ENCODE results near the gene BTLA. TPM values are rescaled to one million over a fixed set of nuclear protein-coding genes. Genes with fewer than 3 reads are reported as not detected.

The BTLA gene
- total and polyA plus RNA-seq, 7 donors, result 11.0 TPM; not detected in 6

GRCh38 chr3:112417696-112418318 lies 81.5 kb downstream of the BTLA start:
- H3K36me3 ChIP-seq, result no peaks in the 10 kb centered on the region
- TF ChIP-seq POLR2A (IDR thresholded peaks at IDR 0.05), result no peak
- no peak for TF ChIP-seq CTCF (IDR thresholded peaks at IDR 0.05)
- no peaks in the 10 kb centered on the region for H3K27me3 ChIP-seq
- no peaks in the 10 kb centered on the region for H3K9me3 ChIP-seq
- H3K27ac ChIP-seq, result no peak overlapping the region
- 89 to 93% methylated on average over 3 of the region's 3 CpGs for WGBS, 2 donors
- H3K4me3 ChIP-seq, result no peak overlapping the region
- no peaks in the 10 kb centered on the region for H3K4me1 ChIP-seq
- DNase-seq, result no peak
- intact Hi-C loops (cut with DNase I), result no loop called here

GRCh38 chr3:112416391-112417212 lies 82.7 kb downstream of the BTLA start:
- intact Hi-C loops (cut with DNase I), result no loop called here
- DNase-seq, result no peak
- Histone ChIP-seq H3K9me3 (no peaks in the 10 kb centered on the region), H3K4me1 (peaks cover 0 to under 1% (median 0%) of the 10 kb centered on the region in 4 donors), H3K36me3 (no peaks in the 10 kb centered on the region), H3K27me3 (no peaks in the 10 kb centered on the region), H3K4me3 (no peak overlapping the region), H3K27ac (no peak overlapping the region)
- TF ChIP-seq EP300 (IDR thresholded peaks at IDR 0.05) (no peak), CTCF (IDR thresholded peaks at IDR 0.05) (no peak), POLR2A (IDR thresholded peaks at IDR 0.05) (no peak), POLR2AphosphoS5 (IDR thresholded peaks at IDR 0.05) (no peak)
- 94 to 95% methylated on average over 8 of the region's 8 CpGs for WGBS, 2 donors

- no peak for TF ChIP-seq CTCF (IDR thresholded peaks at IDR 0.05)
- no peak for TF ChIP-seq EP300 (IDR thresholded peaks at IDR 0.05)
- no peak for TF ChIP-seq POLR2AphosphoS5 (IDR thresholded peaks at IDR 0.05)
- TF ChIP-seq POLR2A (IDR thresholded peaks at IDR 0.05), result no peak
- Histone ChIP-seq H3K4me3 (no peak overlapping the region), H3K27ac (no peak overlapping the region), H3K9me3 (no peaks in the 10 kb centered on the region), H3K4me1 (peaks cover 0 to 6% (median 0%) of the 10 kb centered on the region in 4 donors), H3K27me3 (no peaks in the 10 kb centered on the region), H3K36me3 (no peaks in the 10 kb centered on the region)
- no peak for DNase-seq
- 97 to 98% methylated on average over 6 of the region's 6 CpGs for WGBS, 2 donors
- intact Hi-C loops (cut with DNase I), result no loop called here
Measured at GRCh38 chr3:112415390-112415789, 83.9 kb downstream of the BTLA start.

Other genes with a start within 250 kb of the BTLA start
- gene SLC9C1, start 205.3 kb downstream of the BTLA start, total RNA-seq, result under 1 TPM in 1 of 4 donors, not detected in 3; 0.41 TPM
- gene SLC9C1, start 205.3 kb downstream of the BTLA start, polyA plus RNA-seq, result under 1 TPM in 1 of 3 donors, not detected in 2; 0.07 TPM
- gene CD200, start 166.3 kb downstream of the BTLA start, total RNA-seq, result 10 to 100 TPM in 1 of 4 donors, 1 to 10 TPM in 3; 4.4 to 13.0 (median 4.8) TPM
- gene CD200, start 166.3 kb downstream of the BTLA start, polyA plus RNA-seq, result 1 to 10 TPM; 1.2 to 9.6 (median 2.4) TPM
- gene ATG3, start 62.5 kb upstream of the BTLA start, total RNA-seq, result 10 to 100 TPM; 28.0 to 49.5 (median 41.1) TPM
- 10 to 100 TPM; 54.4 to 75.1 (median 56.5) TPM for gene ATG3, start 62.5 kb upstream of the BTLA start, polyA plus RNA-seq
- gene SLC35A5, start 62.6 kb upstream of the BTLA start, total RNA-seq, result 10 to 100 TPM; 16.1 to 32.1 (median 17.5) TPM
- 10 to 100 TPM in 1 of 3 donors, 1 to 10 TPM in 2; 7.2 to 14.5 (median 8.3) TPM for gene SLC35A5, start 62.6 kb upstream of the BTLA start, polyA plus RNA-seq
- gene CCDC80, start 141.7 kb upstream of the BTLA start, total RNA-seq, result 100 to 1,000 TPM in 1 of 4 donors, 10 to 100 TPM in 3; 18.8 to 201 (median 43.8) TPM
- 10 to 100 TPM in 2 of 3 donors, 1 to 10 TPM in 1; 1.8 to 30.0 (median 12.1) TPM for gene CCDC80, start 141.7 kb upstream of the BTLA start, polyA plus RNA-seq